ENCODE data around the gene IQCB1.

IQCB1 gene

DNA sequence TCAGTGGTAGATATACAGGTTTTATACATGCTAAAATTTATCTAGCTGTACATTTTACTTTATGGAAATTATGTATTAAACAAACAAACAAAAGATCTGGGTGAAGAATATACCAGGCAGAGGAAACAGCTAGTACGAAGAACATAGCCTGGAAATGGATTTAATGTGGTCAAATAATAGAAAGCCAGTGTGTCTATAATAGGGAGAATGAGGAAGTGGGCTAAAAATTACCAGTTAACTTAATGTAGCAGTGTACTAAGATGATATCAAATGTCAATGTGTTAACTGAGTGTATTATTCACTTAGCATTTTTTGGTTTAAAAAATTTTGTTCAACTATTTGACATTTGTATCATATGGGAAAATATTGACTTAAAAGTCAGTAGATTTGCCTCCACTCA lies 36.6 kb upstream of the IQCB1 start:
- no peaks in the 10 kb centered on the region for H3K9me3 ChIP-seq (ENCODE audit: insufficient read depth, low read length)
- peaks cover 28% of the 10 kb centered on the region; the same call in 1 of the 2 replicates for H3F3A ChIP-seq (ENCODE audit: insufficient read depth)
- H3K4me3 ChIP-seq (ENCODE audit: insufficient read depth, low read length, poor library complexity, severe bottlenecking): no peak overlapping the region
- no peaks in the 10 kb centered on the region for H4K20me1 ChIP-seq (ENCODE audit: low read depth, low read length)
- TF ChIP-seq EZH2phosphoT487 (conservative IDR thresholded peaks at IDR 0.05; ENCODE audit: low read length) (no peak), CTCF (IDR thresholded peaks at IDR 0.05; ENCODE audit: insufficient read depth, low read length, poor library complexity, severe bottlenecking) (no peak)
- no peak overlapping the region for H2AFZ ChIP-seq (ENCODE audit: low read depth, low read length, severe bottlenecking)
- H3K27ac ChIP-seq (ENCODE audit: low read depth, low read length): no peak overlapping the region
- no peaks in the 10 kb centered on the region for H3K27me3 ChIP-seq (ENCODE audit: low read length)
- 0 out of 2 replicates have a peak, but pooled peaks cover 4% of the 10 kb centered on the region for H3K79me2 ChIP-seq (ENCODE audit: insufficient read depth, low read length)
- no peaks in the 10 kb centered on the region for H3K9me2 ChIP-seq (replicated peaks; ENCODE audit: insufficient read depth, low read length)
- no peak overlapping the region for H3K4me2 ChIP-seq (ENCODE audit: low read depth, low read length, poor library complexity, severe bottlenecking)
- H3K36me3 ChIP-seq (ENCODE audit: low read length): peaks cover 56% of the 10 kb centered on the region
- H3K9ac ChIP-seq (ENCODE audit: low read length): no peak overlapping the region

GRCh38 chr3:121870717-121871116 lies 35.9 kb upstream of the IQCB1 start:
- Histone ChIP-seq H3K9me3 (ENCODE audit: insufficient read depth, low read length) (no peaks in the 10 kb centered on the region), H3F3A (ENCODE audit: insufficient read depth) (peaks cover 22% of the 10 kb centered on the region; the same call in 1 of the 2 replicates), H3K79me2 (ENCODE audit: insufficient read depth, low read length) (0 out of 2 replicates have a peak, but pooled peaks cover 4% of the 10 kb centered on the region), H2AFZ (ENCODE audit: low read depth, low read length, severe bottlenecking) (no peak overlapping the region), H3K4me2 (ENCODE audit: low read depth, low read length, poor library complexity, severe bottlenecking) (no peak overlapping the region), H3K9ac (ENCODE audit: low read length) (no peak overlapping the region), H4K20me1 (ENCODE audit: low read depth, low read length) (no peaks in the 10 kb centered on the region), H3K9me2 (replicated peaks; ENCODE audit: insufficient read depth, low read length) (no peaks in the 10 kb centered on the region), H3K27me3 (ENCODE audit: low read length) (no peaks in the 10 kb centered on the region), H3K4me3 (ENCODE audit: insufficient read depth, low read length, poor library complexity, severe bottlenecking) (no peak overlapping the region), H3K36me3 (ENCODE audit: low read length) (peaks cover 54% of the 10 kb centered on the region), H3K27ac (ENCODE audit: low read depth, low read length) (no peak overlapping the region)
- TF ChIP-seq CTCF (IDR thresholded peaks at IDR 0.05; ENCODE audit: insufficient read depth, low read length, poor library complexity, severe bottlenecking) (no peak), EZH2phosphoT487 (conservative IDR thresholded peaks at IDR 0.05; ENCODE audit: low read length) (no peak)

DNA sequence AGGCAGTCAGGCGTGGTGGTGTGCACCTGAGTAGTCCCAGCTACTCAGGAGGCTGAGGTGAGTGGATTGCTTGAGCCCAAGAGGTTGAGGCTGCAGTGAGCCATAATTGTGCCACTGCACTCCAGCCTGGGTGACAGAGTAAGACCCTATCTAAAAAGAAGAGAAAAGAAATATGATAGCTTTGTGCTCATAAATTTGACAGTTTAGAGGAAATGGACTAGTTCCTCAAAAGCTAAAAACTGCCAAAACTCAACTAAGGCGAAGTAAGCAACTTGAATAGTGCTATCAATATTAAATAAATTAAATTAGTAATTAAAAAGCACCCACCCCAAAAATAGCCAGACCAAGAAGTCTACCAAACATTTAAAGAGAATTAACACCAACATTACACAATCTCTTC lies 34.9 kb upstream of the IQCB1 start:
- Histone ChIP-seq H3K36me3 (ENCODE audit: low read length) (peaks cover 58% of the 10 kb centered on the region), H3K79me2 (ENCODE audit: insufficient read depth, low read length) (peaks cover 7% of the 10 kb centered on the region; the same call in 1 of the 2 replicates), H3K9me3 (ENCODE audit: insufficient read depth, low read length) (no peaks in the 10 kb centered on the region), H4K20me1 (ENCODE audit: low read depth, low read length) (no peaks in the 10 kb centered on the region), H3K9me2 (replicated peaks; ENCODE audit: insufficient read depth, low read length) (no peaks in the 10 kb centered on the region), H3K27ac (ENCODE audit: low read depth, low read length) (no peak overlapping the region), H3F3A (ENCODE audit: insufficient read depth) (peaks cover 22% of the 10 kb centered on the region; the same call in 1 of the 2 replicates), H2AFZ (ENCODE audit: low read depth, low read length, severe bottlenecking) (no peak overlapping the region), H3K4me2 (ENCODE audit: low read depth, low read length, poor library complexity, severe bottlenecking) (no peak overlapping the region), H3K27me3 (ENCODE audit: low read length) (no peaks in the 10 kb centered on the region), H3K4me3 (ENCODE audit: insufficient read depth, low read length, poor library complexity, severe bottlenecking) (no peak overlapping the region), H3K9ac (ENCODE audit: low read length) (no peak overlapping the region)
- no peak for TF ChIP-seq EZH2phosphoT487 (conservative IDR thresholded peaks at IDR 0.05; ENCODE audit: low read length)
- no peak for TF ChIP-seq CTCF (IDR thresholded peaks at IDR 0.05; ENCODE audit: insufficient read depth, low read length, poor library complexity, severe bottlenecking)
